ENCODE results near the gene FAM107B.

Gene FAM107B

DNA sequence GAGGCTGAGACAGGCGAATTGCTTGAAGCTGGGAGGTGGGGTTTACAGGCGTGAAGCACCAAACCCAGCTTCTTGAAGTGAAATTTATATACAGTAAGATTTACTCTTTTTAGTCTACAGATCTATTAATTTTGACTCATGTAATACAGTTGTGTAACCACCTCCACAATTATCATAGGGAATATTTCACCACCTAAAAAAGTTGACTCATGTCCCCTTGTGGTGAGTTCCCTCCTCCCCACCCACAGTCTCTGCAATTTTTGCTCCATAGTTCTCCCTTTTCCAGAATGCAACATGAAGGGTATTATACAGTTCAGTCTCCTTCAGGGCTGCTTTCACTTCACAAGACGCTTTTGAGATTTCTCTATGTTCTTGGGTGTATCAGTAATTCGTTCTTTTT, 156.8 kb downstream of the FAM107B start:
- no peak for DNase-seq

DNA sequence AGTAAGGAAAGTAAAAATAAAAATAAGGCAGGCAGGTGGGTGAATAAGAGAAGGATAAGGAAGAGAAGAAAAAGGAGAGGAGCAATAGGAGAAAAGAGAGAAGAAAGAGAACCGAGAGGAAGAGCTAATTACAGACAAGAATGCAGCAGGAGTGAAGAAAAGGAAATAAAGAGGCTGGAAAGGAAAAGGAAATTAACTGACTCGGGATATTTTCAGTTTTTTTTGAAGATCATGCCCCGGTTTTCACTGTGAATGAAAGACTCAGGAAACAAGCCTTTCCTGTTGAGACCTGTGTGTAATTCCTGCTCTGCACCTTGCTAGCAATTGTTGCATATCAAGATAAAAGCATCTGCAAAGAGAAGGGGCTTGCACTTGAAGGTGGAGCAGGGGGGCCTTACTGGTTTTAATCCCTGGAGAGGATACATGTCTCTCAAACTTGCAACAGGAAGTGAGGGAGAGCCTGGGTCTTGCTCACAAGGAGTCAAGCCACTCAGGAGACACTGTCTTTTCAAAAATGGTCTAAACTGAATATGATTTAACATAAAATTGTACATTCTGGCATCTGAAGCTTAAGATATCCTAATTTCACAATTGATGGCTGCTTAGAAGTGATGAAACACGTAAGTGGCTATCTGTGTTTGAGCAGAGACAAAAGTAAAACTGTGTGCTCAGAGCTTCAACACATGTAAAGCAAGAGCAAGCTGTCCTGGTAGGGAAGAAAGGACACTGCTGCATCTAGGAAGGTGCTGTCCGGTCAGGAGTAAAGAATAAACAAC, 157.6 kb downstream of the FAM107B start:
- no peak for DNase-seq

DNA sequence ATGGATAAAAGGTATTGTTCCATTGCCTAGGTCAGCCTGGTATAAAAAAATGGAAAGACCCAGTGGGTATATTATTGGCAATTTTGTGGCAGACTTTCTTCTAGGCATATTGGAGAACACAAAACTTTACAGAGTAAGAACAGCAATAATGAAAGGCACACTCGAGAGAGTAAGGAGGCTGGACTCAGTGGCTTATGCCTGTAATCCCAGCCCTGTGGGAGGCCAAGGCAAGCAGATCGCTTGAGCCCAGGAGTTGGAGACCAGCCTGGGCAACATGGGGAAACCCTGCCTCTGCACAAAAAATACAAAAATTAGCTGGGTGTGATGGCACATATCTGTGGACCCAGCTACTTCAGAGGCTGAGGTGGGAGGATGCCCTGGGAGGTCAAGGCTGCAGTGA, 158.2 kb downstream of the FAM107B start:
- DNase-seq: no peak

DNA sequence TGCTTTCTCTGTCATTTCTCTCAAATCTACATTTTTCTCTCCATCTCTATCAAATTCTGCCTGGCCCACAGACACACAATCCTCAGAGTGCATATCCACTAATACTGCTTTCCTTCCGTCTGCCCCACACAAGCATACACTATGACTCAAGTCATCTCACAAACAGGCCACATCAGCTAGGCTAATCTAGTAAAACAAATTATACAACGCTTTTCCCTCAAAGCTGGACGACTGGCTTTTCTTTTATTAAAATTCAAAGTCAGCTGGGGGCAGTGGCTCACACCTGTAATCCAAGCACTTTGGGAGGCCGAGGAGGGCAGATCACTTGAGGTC, 161.1 kb downstream of the FAM107B start:
- DNase-seq: no peak

DNA sequence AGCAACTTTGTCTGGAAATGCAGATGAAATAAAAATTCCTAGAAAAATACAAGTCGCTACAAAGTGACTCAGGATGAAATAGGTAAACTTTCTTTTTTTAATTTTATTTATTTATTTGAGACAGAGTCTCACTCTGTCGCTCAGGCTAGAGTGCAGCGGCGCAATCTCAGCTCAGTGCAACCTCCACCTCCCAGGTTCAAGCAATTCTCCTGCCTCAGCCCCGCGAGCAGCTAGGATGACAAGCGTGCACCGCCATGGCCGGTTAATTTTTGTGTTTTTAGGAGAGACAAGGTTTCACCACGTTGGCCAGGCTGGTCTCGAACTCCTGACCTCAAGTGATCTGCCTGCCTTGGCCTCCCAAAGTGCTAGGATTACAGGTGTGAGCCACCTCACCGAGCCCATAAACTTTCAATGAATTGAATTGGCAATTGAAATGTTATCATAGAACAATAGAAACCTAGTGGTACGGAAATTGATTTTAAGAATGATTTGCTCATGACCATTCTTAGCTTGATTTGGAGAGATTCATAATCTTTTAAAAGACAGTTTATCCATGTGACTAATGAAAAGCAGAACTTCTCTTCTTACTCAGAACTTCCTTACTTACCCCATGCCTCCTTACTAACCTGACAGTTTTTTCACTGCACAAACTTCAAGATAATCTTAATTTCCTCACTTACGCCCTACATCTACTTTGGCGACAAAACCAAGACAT, 161.7 kb downstream of the FAM107B start:
- no peak for DNase-seq

DNA sequence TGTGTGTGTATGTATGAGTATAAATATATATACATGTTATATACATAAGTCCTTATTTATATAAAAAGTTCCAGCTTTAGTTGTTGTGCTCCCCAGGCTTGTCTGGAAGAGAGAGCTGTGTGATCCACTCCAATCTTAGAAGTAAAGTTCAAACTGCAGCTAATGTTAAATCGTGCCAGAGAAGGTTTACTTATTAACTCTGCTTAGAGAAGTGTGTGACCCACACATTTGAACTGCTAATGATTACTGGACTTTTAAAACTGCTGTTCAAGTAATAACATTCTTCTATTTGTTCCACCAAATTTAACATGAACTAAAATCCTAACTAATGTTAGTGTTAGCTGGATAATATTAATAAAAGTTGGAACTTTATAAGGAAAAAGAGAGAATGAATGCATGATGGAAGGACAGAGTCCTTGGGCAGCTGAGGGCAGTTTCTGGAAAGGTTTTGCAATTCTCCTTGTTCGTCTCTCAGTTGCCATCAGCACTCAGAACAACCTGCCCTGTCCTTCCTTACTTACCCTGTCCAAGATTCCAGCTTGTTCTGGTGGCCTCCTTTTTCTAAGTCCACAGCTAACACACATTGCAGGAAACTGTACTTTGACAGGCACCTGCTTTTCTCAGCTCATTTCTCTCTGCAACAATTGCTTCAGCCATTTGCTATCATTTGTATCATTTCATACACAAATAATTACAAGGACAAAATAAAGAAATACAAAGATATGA, 162.6 kb downstream of the FAM107B start:
- DNase-seq: no peak

DNA sequence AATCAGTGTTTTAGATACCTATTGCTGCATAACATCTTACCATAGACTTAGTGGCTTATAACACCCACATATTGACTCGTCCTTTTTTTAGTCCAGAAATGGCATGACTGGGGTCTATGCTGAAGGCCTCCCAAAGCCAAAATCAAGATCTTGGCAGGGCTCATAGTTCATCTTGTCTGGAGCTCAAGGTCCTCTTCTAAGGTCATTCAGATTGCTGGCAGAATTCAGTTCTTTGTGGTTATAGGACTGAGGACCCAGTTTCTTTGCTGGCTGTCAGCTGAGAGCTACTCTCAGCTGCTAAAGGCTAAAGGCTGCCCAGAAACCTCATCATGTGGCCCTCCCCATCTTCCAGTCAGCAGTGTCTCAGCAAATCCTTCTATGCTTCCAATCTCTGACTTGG, 165.5 kb downstream of the FAM107B start:
- DNase-seq: no peak

DNA sequence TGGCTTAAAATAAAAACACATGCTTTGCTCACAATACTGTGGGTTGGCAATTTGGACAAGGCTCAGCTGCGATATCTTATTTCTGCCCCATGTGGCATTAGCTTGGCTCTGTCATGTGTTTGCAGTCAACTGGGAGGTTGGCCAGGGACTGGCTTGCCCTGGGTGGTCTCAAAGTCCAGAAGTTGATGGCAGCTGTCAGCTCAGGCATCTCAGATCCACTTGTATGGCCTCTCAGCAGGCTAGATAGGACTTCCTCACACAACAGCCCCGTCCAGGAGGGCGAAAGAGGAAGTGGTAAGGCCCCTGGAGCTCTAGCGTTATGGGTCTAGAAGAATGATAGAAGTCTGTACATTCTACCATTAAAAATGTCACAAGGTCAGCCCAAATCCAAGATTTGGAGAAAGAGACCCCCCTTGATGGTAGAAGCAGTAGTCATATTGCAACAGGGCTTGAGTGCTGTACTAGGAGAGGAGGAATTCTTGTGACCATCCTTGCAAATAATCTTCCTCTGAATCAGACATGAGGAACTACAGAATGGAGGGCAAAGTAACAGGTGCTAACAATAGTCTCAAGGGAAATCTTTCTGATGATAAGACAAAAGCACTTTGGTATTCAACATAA, 166.2 kb downstream of the FAM107B start:
- DNase-seq: peak; percentile 70

DNA sequence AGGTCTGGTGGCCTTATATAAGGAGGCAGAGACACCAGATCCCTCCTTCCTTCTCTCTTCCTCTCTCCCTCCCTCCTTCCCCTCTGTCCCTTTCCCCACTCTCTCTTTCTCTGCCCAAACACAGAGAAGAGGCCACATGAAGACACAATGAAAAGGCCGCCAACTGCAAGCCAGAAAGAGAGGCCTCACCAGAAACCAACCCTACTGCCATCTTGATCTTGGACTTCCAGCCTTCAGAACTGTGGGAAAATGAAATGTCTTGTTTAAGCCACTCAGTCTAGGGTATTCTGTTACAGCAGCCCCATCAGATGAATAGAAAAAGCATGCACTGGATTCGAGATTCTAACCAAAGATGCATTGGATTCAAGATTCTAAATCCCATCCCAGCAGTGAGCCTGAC, 168.1 kb downstream of the FAM107B start:
- DNase-seq: no peak

DNA sequence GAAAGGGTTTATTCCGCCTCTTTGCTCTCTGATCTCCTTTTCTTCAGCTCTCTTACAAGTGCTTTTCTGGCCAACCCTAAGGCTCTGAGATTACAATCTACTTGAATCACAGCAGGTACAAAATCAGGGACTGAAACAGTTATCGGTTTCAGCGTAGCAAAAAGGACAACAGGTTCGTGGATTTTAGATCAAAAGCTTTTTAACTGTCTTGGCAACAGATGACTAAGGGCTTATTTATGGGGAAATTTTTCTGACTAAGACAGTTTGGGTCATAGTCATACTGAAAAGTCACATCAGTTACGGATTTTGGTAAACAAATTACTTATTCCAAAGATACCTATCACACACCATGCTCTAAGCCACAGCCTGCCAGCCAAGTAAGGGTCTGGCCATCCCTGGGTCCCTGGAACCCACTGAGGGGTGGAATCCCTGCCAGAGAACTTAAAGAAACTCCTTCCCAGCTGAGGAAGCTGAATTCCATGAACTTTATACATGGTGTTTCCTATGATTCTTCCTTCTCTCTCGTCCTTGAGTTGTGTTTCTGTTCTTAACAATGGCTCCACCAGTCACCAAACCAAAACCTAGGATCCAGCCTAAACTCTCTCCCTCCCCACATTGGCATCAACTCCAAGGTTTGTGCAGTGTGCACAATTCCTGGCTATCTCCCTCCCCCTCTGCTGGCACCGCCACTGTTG, 169.3 kb downstream of the FAM107B start:
- no peak for DNase-seq

DNA sequence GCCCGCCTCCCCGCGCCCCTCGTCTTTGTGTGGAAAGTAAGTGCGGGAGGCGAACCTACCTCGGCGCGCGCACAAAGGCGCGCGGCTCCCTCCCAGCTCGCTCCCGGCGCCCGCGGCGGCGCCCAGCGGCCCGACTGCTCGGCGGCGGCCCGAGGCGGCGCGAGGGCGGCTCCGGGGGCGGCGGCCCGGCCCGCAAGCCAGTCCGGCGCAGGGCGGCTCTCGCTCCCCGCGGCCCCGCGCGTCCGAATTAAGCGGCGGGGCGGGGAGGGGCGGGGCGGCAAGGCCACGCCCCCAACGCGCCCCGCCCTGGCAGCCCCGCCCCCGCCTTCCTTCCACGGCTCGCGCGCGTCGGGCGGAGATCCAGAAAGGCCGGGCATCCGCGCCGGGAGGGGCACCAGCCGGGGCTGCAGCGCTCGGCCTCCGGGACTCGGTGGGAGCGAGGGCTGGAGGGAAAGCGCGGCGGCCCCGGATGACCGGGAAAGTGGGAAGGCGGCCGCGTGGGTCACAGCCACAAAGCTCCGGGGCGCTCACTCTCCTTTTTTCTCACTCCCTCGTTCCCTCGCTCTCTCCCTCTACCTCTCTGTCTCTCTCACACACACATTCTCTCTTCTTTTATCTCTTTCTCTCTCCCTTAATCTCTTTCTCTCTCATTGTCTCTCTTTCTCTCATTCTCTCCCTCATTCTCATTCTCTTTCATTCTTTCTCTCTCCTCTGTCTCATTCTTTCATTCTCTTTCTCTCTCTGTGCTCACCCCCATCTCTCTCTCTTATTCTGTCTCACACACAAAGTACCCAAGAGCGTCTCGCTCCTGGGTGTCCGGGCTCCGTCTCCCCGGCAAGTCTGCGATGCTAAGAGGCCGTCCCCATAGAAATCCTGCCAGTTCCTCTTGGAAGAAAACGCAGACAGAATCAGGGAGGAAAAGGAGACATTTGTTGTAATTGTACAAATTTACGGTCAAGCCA, 170.2 kb downstream of the FAM107B start:
- peak; percentile 76 for DNase-seq

DNA sequence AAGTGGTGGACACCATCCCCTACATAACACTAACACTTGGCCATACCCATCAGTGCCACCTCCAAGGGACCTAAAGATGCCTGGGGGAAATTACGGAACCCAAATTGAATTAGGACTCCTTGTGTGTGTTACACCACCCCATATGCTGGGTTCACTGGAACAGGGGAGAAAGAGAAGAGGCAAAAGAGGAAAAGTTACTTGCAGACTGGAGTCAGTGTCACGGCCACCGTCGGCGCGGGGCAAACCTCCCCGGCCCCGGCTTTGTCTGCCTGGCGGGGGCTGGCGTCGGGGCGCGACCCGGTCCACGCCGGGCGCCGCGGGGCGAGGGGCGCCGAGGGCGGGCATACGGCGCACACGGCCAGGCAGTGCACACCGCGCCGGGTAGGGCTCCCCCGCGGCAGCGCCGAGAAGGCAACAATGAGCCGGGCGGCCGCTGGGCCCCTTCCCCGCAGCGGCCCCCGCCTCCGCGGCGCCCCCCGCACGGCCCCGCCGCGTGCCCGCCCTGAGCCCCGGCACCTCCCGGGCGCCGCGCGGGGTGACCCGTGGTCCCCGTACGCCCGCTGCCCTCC, 171.1 kb downstream of the FAM107B start:
- no peak for DNase-seq

DNA sequence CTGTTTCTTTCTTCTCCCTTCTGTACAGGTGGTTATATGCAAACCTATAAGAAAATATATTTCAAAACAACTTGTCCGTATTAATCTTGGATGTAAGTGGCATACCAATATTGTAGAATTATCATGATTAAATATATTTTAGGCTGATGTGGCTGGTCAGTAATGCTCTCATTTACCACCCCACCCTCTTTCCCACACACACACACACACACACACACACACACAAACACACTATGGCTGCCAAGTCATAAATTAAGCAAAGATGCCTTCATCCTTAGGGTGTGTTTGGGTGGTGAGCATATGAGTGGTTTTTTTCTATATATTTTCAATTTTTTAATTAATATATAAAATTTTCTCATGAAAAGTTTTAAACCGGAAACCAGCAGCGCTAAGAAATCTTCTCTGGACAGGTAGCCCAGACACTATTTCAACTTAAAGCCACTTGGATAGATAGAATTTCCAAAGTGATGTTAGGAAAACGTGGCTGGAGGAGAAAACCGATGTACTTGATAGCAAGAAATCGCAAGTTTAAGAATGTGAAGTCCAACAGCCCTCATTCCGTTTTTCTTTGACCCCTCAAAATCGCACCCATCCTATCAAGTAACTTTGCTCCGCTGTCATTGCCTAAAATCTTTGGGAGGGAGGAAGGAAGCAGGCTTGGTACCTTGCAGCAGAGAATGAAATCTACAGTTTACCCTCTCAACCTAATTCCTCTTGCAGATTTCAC, 171.7 kb downstream of the FAM107B start:
- no peak for DNase-seq

DNA sequence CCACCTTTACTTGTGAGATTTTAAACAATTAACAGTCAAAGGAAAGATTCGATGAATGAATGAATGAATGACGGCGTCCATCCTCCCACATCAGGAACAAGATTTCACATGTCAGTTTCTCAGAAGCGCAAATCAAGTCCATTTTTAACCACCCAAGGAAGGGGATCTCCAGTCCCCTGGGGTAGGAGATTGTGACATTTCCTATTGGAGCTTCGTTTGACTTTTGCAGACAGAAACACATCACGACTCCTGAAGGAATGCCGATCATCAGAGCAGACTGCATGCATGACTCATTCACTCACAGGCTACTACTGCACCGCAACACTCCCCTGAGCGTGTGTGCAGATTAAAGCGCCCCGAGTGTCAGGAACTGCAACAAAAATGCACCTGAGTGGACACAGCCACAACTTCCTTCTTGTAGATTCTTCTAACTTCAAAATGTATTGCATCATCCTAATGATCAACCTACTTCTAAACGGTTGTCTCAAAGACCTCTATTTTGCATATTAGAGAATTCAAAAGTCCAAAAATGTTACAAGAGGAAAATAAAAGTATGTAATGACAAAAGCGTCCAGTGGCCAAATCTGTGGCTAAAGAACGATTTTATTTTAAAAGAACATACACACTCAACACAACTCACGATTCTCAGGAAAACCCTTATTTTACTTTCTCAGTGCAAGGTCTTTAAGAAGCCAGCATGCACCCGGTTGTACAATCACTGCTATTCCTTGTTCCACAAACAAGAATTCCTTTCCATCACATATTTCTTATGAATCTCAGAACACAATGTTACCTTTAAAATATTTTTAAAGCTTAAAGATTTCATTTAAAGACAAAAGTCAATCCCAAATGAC, 172.6 kb downstream of the FAM107B start:
- DNase-seq: peak; percentile 83

DNA sequence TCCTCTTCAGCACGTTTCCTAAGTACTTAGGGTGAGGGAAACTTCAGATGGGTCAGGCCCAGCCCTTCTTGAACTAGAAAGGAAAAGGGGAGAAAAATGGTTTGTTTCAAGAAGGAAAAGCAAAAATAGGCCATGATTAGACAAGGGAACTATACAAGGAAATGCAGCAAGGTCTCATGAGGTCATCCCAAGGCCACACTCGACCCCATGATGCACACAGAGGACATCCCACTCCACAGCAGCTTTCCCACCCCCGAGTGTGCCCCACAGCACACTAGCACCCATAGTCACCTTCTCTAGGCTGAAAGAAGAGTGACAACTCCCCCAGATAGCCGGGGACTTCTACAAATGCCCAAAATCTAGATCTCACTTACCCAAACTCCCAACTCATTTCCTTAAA, 173.4 kb downstream of the FAM107B start:
- DNase-seq: no peak

DNA sequence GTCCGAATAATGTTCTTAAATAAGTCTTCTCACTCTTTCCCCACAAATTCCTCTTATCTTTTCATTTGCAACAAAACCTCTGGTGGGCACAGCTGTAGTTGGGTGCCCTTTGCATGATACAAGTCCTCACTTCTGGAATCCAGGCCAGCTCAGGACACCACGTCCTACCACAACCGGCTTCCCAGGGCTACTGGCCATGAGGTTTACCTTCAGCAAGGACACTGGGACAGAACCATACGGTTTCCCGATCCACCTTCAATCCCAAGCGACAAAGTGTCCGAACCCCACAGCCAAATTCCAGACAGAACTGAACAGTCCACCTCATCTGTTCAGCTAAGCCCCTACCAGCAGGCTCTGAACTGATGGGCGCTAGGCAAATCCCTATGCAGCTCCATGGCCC, 174.6 kb downstream of the FAM107B start:
- no peak for DNase-seq

DNA sequence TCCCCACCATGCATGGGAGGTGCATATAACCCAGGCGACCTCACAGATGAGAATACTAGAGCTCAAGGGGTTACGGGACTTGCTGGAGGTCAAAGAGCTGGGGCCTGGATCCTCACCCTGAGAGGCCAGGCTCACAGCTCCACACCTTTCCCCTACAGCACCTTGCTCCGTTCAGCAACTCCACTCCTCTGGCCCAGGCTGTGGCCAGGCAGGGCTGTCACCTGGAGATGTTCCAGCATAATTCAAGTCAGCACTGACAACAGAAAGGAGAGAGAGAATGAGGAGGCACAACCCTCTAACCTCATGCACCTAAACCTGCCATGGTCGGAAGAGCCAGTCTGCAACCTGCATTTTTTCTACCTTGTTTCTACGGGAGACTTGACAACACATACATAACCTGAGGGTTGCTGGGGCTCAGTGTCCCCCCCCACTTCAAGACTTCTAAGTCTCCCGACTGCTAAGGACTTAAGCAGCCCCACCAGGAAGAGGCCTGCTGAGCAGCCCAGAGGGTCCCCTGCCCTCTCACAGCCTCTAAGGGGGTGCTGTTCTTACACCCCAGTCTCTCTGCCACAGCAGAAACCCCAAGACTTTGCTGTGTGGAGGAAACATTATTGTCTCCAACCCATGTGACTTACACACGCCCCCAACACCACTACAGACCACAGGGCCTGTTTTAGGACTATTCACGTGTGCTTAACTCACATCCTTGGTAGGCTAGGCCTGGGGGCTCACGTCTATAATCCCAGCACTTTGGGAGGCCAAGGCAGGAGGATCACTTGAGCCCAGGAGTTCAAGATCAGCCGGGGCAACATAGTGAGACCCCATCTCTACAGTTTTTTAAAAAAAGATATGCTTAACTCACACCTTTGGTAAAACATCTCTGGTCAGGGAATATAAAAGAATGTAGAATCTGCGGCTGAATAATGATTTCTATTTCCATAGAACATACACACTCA, 175.6 kb downstream of the FAM107B start:
- no peak for DNase-seq

DNA sequence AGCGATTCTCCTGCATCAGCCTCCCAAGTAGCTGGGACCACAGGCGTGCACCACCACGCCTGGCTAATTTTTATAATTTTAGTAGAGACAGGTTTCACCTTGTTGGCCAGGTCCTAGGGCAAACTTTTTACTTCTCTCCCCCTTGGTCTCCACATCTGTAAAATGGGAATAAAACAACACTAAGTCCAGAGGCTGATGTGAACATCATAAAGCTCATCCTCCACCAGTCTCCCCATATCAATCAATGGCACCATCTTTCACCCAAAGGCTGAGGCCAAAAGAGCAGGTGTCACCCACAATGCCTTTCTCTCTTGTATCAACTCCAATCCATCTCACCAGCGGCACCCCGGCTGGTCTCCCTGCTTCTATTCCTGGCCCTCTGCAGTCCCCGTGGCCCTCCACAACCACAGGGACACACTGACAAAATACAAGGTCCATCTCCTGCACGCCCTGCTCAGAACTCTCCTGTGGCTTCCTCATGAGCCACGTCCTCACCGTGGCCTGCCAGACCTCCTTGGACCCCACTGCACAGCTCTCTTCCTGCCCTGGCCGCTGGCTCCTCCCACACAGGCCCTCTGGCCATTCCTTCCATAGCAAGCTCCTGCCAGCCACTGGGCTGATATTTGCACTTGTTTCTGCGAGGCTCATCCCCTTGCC, 179.0 kb downstream of the FAM107B start:
- no peak for DNase-seq
